ENCODE data around the gene PNPLA7.

DNA sequence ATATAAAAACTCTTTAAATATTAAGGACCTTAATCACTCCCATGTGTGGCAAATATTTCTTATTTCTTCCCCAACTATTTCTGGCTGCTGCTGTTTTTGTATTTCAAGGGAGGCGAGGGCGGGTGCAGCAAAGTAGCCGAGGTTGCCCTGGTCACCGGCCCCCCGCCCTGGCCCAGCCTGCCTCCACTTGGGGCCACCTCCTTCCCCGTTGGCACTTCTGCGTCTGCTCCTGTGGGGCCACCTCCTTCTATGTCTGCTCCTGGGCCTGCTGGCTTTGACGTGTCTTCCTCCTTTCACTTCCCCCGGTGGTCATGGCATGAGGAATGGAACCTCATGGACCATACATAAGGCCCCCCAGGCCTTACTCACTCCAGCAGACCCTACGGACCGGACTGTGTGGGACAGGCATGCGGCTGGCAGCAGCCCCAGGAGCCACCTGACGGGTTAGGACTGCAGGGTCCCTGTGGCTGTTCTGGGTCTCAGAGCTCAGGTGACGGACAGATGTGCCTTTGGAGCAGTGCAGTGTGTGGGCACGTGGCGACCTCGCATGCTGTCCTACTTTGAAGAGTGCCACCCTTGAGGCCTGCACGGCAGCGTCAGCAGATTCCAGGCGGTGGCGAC lies 103.2 kb downstream of the PNPLA7 start:
- no peak for TF ChIP-seq SMC3 (IDR thresholded peaks at IDR 0.05; ENCODE audit: borderline replicate concordance, low read length)
- no peak for TF ChIP-seq CTCF (IDR thresholded peaks at IDR 0.05 in 2 of 3, conservative IDR thresholded peaks at IDR 0.05 in 1 of 3; ENCODE audit: control insufficient read depth in 2 of 3, extremely low read depth in 1 of 3, insufficient read depth in 1 of 3, low read depth in 3 of 3, low read length in 3 of 3)
- peak; percentile 48; the same call in 1 of the 2 replicates for TF ChIP-seq POLR2A (IDR thresholded peaks at IDR 0.05; ENCODE audit: low read depth, low read length)
- TF ChIP-seq ZNF274 (IDR thresholded peaks at IDR 0.05; ENCODE audit: insufficient read depth, insufficient read length) = no peak
- TF ChIP-seq EZH2 (IDR thresholded peaks at IDR 0.05; ENCODE audit: borderline replicate concordance, control insufficient read depth, low read depth, low read length) = no peak
- TF ChIP-seq E2F4 (IDR thresholded peaks at IDR 0.05; ENCODE audit: low read depth, low read length) = no peak
- TF ChIP-seq, protein P1, sequence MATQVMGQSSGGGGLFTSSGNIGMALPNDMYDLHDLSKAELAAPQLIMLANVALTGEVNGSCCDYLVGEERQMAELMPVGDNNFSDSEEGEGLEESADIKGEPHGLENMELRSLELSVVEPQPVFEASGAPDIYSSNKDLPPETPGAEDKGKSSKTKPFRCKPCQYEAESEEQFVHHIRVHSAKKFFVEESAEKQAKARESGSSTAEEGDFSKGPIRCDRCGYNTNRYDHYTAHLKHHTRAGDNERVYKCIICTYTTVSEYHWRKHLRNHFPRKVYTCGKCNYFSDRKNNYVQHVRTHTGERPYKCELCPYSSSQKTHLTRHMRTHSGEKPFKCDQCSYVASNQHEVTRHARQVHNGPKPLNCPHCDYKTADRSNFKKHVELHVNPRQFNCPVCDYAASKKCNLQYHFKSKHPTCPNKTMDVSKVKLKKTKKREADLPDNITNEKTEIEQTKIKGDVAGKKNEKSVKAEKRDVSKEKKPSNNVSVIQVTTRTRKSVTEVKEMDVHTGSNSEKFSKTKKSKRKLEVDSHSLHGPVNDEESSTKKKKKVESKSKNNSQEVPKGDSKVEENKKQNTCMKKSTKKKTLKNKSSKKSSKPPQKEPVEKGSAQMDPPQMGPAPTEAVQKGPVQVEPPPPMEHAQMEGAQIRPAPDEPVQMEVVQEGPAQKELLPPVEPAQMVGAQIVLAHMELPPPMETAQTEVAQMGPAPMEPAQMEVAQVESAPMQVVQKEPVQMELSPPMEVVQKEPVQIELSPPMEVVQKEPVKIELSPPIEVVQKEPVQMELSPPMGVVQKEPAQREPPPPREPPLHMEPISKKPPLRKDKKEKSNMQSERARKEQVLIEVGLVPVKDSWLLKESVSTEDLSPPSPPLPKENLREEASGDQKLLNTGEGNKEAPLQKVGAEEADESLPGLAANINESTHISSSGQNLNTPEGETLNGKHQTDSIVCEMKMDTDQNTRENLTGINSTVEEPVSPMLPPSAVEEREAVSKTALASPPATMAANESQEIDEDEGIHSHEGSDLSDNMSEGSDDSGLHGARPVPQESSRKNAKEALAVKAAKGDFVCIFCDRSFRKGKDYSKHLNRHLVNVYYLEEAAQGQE (IDR thresholded peaks at IDR 0.05; ENCODE audit: low read depth, low read length) = no peak
- TF ChIP-seq YY1 (IDR thresholded peaks at IDR 0.05; ENCODE audit: low read depth, low read length) = no peak
- no peak for TF ChIP-seq FOXK2 (IDR thresholded peaks at IDR 0.05)
- no peak for TF ChIP-seq CREB1 (IDR thresholded peaks at IDR 0.05; ENCODE audit: low read depth)
- no peak for TF ChIP-seq ATF2 (IDR thresholded peaks at IDR 0.05; ENCODE audit: low read length)
- no peak for TF ChIP-seq RBBP5 (conservative IDR thresholded peaks at IDR 0.05)
- TF ChIP-seq BRCA1 (IDR thresholded peaks at IDR 0.05; ENCODE audit: low read depth, low read length) = no peak

Measured in GM12878 (cell line).